GM12878 (cell line): ENCODE results near the gene SMPDL3A. TPM values are rescaled to one million over a fixed set of nuclear protein-coding genes. Genes with fewer than 3 reads are reported as not detected.

Experiments
- ATAC-seq: fragments of 200-7000 bp; cut with Tn5 transposase; 3 replicates; pipeline ENCODE4 v1.9.1; 2020; ENCODE audit warnings: mild to moderate bottlenecking, moderate library complexity
- BruUV-seq: library from RNA; stranded (reverse); fragments of 400-500 nt; replicated peaks from 2 replicates; lab custom pipeline; 2021; lab: Mats Ljungman, UMichigan
- CTCF ChIA-PET: fragments of 300-600 bp; sonication (Branson Sonifier 250); formaldehyde crosslinking; extraction: SDS; loops from one replicate; lab custom pipeline; 2021; ENCODE audit warnings: inconsistent platforms; lab: Yijun Ruan, JAX
- POLR2A ChIA-PET: fragments of 350-600 bp; formaldehyde crosslinking; extraction: SDS; loops from one replicate; lab custom pipeline; 2021; ENCODE audit warnings: inconsistent platforms; lab: Charles Lee
- RAD21 ChIA-PET: fragments of 300-600 bp; sonication (Branson Sonifier 250); formaldehyde crosslinking; loops from one replicate; lab custom pipeline; 2023; ENCODE audit warnings: antibody characterized with exemption; ENCODE audit not compliant: unreplicated experiment; lab: Charles Lee
- SMC1A ChIA-PET: fragments of 300-600 bp; sonication (Branson Sonifier 250); formaldehyde crosslinking; loops from one replicate; lab custom pipeline; 2023; ENCODE audit not compliant: unreplicated experiment, uncharacterized antibody; lab: Charles Lee
- DNase-seq: peaks from one replicate; pipeline ENCODE4 v3.0.0-alpha.2; 2011; ENCODE audit warnings: low read depth, low spot score
- FAIRE-seq: peaks from 3 replicates; lab custom pipeline; 2011; peaks lifted over from hg19 to GRCh38; lab: Jason Lieb, UNC
- H2AFZ ChIP-seq: 2 replicates; pipeline ENCODE4 v1.6.0; 2011; ENCODE audit warnings: low read depth, low read length, control low read depth; ENCODE audit not compliant: control insufficient read depth
- H3K27ac ChIP-seq: 2 replicates; pipeline ENCODE4 v1.5.1; 2011; ENCODE audit warnings: control low read depth; ENCODE audit not compliant: control insufficient read depth, insufficient read depth
- H3K27me3 ChIP-seq, 2 experiments: replicated peaks in 1 of 2; 2 replicates each; pipeline versions ENCODE4 v1.6.0 to v1.6.1; 2011; ENCODE audit warnings: low read length in 1 of 2; ENCODE audit not compliant: control insufficient read depth in 2 of 2, insufficient read depth in 2 of 2
- H3K36me3 ChIP-seq, 2 experiments: 2 replicates each; pipeline ENCODE4 v1.5.1; 2011; ENCODE audit warnings: low read length in 1 of 2; ENCODE audit not compliant: control insufficient read depth in 2 of 2, insufficient read depth in 2 of 2
- H3K4me1 ChIP-seq: 2 replicates; pipeline ENCODE4 v1.6.1; 2011; ENCODE audit warnings: mild to moderate bottlenecking, low read length, moderate library complexity, mixed read lengths; ENCODE audit not compliant: control insufficient read depth, insufficient read depth
- H3K4me2 ChIP-seq: 2 replicates; pipeline ENCODE4 v1.6.0; 2011; ENCODE audit warnings: control low read depth; ENCODE audit not compliant: control insufficient read depth, insufficient read depth
- H3K4me3 ChIP-seq: fragments of 200-600 bp; sonication (generic); 2 replicates; pipeline ENCODE4 v1.5.1; 2016
- H3K79me2 ChIP-seq: 2 replicates; pipeline ENCODE4 v1.6.0; 2011; ENCODE audit warnings: low read length; ENCODE audit not compliant: control insufficient read depth, insufficient read depth
- H3K9ac ChIP-seq: 2 replicates; pipeline ENCODE4 v1.8.0; 2011; ENCODE audit warnings: low read length, control low read depth, mixed read lengths; ENCODE audit not compliant: control insufficient read depth, insufficient read depth
- H3K9me3 ChIP-seq: replicated peaks from 3 replicates; pipeline ENCODE4 v1.5.1; 2011; ENCODE audit warnings: mild to moderate bottlenecking, low read length; ENCODE audit not compliant: control insufficient read depth, insufficient read depth
- H4K20me1 ChIP-seq: 2 replicates; pipeline ENCODE4 v1.6.0; 2011; ENCODE audit not compliant: control insufficient read depth, insufficient read depth
- BCLAF1 ChIP-seq: fragments of 450-650 bp; IDR thresholded peaks from 2 replicates; pipeline ENCODE4 v1.6.1; 2017; ENCODE audit warnings: antibody characterized with exemption, mild to moderate bottlenecking, moderate library complexity
- BRCA1 ChIP-seq: IDR thresholded peaks from 2 replicates; pipeline ENCODE4 v1.6.1; 2011; ENCODE audit warnings: low read depth, low read length, improper control_type of control experiment
- CHD4 ChIP-seq: fragments of 200-600 bp; sonication (generic); IDR thresholded peaks from 2 replicates; pipeline ENCODE4 v1.6.1; 2016; ENCODE audit warnings: mild to moderate bottlenecking
- EGR1 ChIP-seq, 2 experiments: IDR thresholded peaks; 1 replicate in 1 of 2; 2 replicates in 1 of 2; pipeline ENCODE4 v1.6.1; 2011 to 2012; ENCODE audit warnings: low read depth in 2 of 2, low read length in 2 of 2, borderline replicate concordance in 1 of 2, mild to moderate bottlenecking in 1 of 2, moderate library complexity in 1 of 2
- HDAC6 ChIP-seq: fragments of 200-600 bp; sonication (generic); IDR thresholded peaks from one replicate; pipeline ENCODE4 v1.8.0; 2017; ENCODE audit warnings: antibody characterized with exemption; ENCODE audit not compliant: unreplicated experiment
- HDGF ChIP-seq: fragments of 450-650 bp; IDR thresholded peaks from 2 replicates; pipeline ENCODE4 v1.6.1; 2016; ENCODE audit warnings: antibody characterized with exemption
- POU2F2 ChIP-seq: IDR thresholded peaks from 3 replicates; pipeline ENCODE4 v1.6.1; 2011; ENCODE audit warnings: low read depth, mild to moderate bottlenecking, low read length, borderline replicate concordance
- SMARCA5 ChIP-seq: fragments of 450-650 bp; IDR thresholded peaks from 2 replicates; pipeline ENCODE4 v1.6.1; 2017; ENCODE audit warnings: mild to moderate bottlenecking
- ZNF274 ChIP-seq: IDR thresholded peaks from one replicate; pipeline ENCODE4 v1.8.0; 2011; ENCODE audit not compliant: insufficient read length, insufficient read depth
- ZNF592 ChIP-seq: fragments of 450-650 bp; IDR thresholded peaks from 2 replicates; pipeline ENCODE4 v1.6.1; 2017; ENCODE audit warnings: mild to moderate bottlenecking, moderate library complexity
- ZNF622 ChIP-seq: fragments of 450-650 bp; IDR thresholded peaks from 2 replicates; pipeline ENCODE4 v1.6.1; 2017; ENCODE audit warnings: mild to moderate bottlenecking, inconsistent platforms
- WGBS: methylation state at CpG from one replicate; pipeline ENCODE4 v1.1.6; 2016; ENCODE audit warnings: low lambda C conversion rate; ENCODE audit not compliant: insufficient replicate concordance, insufficient coverage; ENCODE audit errors: missing lambda C conversion rate; 5-methylcytosine and 5-hydroxymethylcytosine counted together
- in situ Hi-C: fragments of 300-500 bp; cut with MboI; formaldehyde crosslinking; loops from 9 replicates; pipeline ENCODE4 v1.14.3; 2018; ENCODE audit warnings: mixed read lengths
- intact Hi-C: fragments of 100-400 bp; cut with micrococcal nuclease; formaldehyde crosslinking; loops from one replicate; pipeline ENCODE4 v1.14.2; 2022; ENCODE audit not compliant: unreplicated experiment
- polyA plus RNA-seq, 11 experiments: library from polyadenylated mRNA; depleted of rRNA in 4 of 11; unstranded in 6 of 11; stranded (reverse) in 5 of 11; fragments of >200 nt; fragmentation: Nextera tagmentation in 4 of 11; fragmentation: Illumina TruSeq in 1 of 11; extraction: Ambion mirVana in 4 of 11; extraction: Trizol in 1 of 11; gene quantifications; 1 replicate in 1 of 11; 2 replicates in 10 of 11; pipeline versions ENCODE4 v1.2.1 to v1.2.3, GENCODE V29; 2011 to 2016; ENCODE audit warnings: inconsistent platforms in 2 of 11, missing spikeins in 2 of 11, low read depth in 1 of 11
- total RNA-seq, 4 experiments: library from RNA; depleted of rRNA in 3 of 4; stranded (reverse); fragments of >200 nt in 3 of 4; fragmentation: Illumina TruSeq in 1 of 4; extraction: Trizol in 1 of 4; gene quantifications; 2 replicates each; pipeline versions ENCODE4 v1.2.1 to v1.2.3, GENCODE V29; 2013 to 2021
- TF ChIP-seq, protein P1 (sequence below): fragments of 450-650 bp; IDR thresholded peaks from 2 replicates; pipeline ENCODE4 v1.6.1; 2017; ENCODE audit warnings: borderline replicate concordance

Gene SMPDL3A
- total and polyA plus RNA-seq, 10 of the 15 experiments (the other 5 are each of a cell fraction or from before 2014, with no cell fraction given), result 0.05 to 0.91 (median 0.09) TPM; not detected in 3

DNA sequence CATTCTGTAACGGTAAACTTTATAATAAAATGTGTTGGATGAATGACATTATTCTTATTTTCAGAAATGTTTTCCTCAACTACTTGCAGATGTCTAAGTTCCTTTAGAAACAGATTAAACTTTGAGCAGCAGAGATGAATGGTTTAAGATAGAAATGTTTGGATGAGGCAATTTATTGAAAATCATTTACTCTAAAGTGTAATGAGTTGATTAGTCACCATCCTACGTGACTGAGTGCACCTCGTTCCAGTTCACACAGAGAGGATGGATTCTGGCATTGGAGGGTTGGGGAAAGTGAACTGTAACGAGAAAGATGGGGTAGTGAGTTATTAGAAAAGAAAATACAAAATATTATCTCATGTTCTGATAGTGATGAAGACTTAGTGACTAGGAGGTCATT lies 28.7 kb downstream of the SMPDL3A start (continued):
- TF ChIP-seq POU2F2 (no peak), BCLAF1 (no peak), HDGF (no peak), ZNF274 (no peak), BRCA1 (no peak), CHD4 (no peak)
- TF ChIP-seq, protein P1, sequence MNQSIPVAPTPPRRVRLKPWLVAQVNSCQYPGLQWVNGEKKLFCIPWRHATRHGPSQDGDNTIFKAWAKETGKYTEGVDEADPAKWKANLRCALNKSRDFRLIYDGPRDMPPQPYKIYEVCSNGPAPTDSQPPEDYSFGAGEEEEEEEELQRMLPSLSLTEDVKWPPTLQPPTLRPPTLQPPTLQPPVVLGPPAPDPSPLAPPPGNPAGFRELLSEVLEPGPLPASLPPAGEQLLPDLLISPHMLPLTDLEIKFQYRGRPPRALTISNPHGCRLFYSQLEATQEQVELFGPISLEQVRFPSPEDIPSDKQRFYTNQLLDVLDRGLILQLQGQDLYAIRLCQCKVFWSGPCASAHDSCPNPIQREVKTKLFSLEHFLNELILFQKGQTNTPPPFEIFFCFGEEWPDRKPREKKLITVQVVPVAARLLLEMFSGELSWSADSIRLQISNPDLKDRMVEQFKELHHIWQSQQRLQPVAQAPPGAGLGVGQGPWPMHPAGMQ, result no peak

DNA sequence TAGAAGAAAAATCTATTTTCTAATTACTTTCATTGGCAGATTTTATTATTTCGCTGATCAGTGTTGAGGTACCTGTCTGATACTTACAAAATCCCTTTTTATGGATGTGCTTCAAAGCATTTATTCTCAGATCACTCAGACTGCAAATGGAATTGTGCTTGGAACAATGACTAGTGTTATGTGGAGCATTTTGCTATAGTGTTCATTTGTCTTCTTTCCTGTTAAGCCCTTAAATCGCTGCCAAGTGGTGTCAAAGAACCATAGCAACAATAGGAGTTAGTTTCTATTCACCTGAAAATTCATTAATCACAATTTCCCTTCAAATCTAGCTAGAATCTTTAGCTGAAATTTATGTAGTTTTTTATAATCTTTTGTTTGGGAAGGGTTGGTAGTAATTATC lies 29.8 kb downstream of the SMPDL3A start:
- FAIRE-seq, result no peak
- no peak overlapping the region for H3K27ac ChIP-seq
- no peak overlapping the region for H3K4me3 ChIP-seq
- no peaks in the 10 kb centered on the region for H4K20me1 ChIP-seq
- H3K9me3 ChIP-seq, result no peaks in the 10 kb centered on the region
- H3K36me3 ChIP-seq, result no peaks in the 10 kb centered on the region
- DNase-seq, result no peak
- ChIA-PET RAD21 (no interaction called here), CTCF (interaction anchor here (1.1 to 2.9 kb wide), 4 partner anchors 9 to 87 kb away, joined by 4 to 13 read pairs (median 6); no protein-coding TSS in a partner anchor), POLR2A (no interaction called here), SMC1A (interaction anchor here (1.0 to 3.1 kb wide), 4 partner anchors 13 to 560 kb away, joined by 3 to 11 read pairs (median 6); no protein-coding TSS in a partner anchor)
- whole genome bisulfite sequencing, result 0% methylated on average over 2 of the region's 2 CpGs
- in situ Hi-C loops, result no loop called here
- no peaks in the 10 kb centered on the region for H3K4me1 ChIP-seq
- BruUV-seq, result no TSS peak
- no peaks in the 10 kb centered on the region; a peak in 1 of 4 replicates for H3K27me3 ChIP-seq
- H3K9ac ChIP-seq, result no peak overlapping the region
- no peaks in the 10 kb centered on the region for H3K79me2 ChIP-seq
- no peak overlapping the region for H2AFZ ChIP-seq
- no peak overlapping the region for H3K4me2 ChIP-seq
- intact Hi-C loops, result no loop called here
- ATAC-seq, result no peak
- TF ChIP-seq HDAC6, result no peak
- TF ChIP-seq ZNF592, result no peak
- no peak for TF ChIP-seq ZNF622
- TF ChIP-seq POU2F2, result no peak
- TF ChIP-seq EGR1 (IDR thresholded peaks at IDR 0.05; ENCODE audit: borderline replicate concordance in 1 of 2, low read depth in 2 of 2, low read length in 2 of 2), result no peak
- no peak for TF ChIP-seq SMARCA5
